ENCODE results near the gene DSG4.

The DSG4 gene

GRCh38 chr18:31371989-31372388, 4.6 kb upstream of the DSG4 start:
- Histone ChIP-seq H3K27ac (no peak overlapping the region), H3K9me3 (ENCODE audit: low read depth, low read length) (no peaks in the 10 kb centered on the region), H3K36me3 (ENCODE audit: insufficient read depth, low read length) (no peaks in the 10 kb centered on the region), H3K4me3 (no peak overlapping the region), H3K9ac (ENCODE audit: insufficient read length) (no peak overlapping the region)
- TF ChIP-seq EZH2 (IDR thresholded peaks at IDR 0.05) (no peak), POLR2AphosphoS5 (IDR thresholded peaks at IDR 0.05; ENCODE audit: borderline replicate concordance, low read depth, low read length) (no peak), FOXP2 (optimal IDR thresholded peaks at IDR 0.05; ENCODE audit: control extremely low read depth, extremely low read length, insufficient read depth) (no peak)
- DNase-seq (ENCODE audit: low read depth, low spot score), result no peak

- H3K9ac ChIP-seq (ENCODE audit: insufficient read length), result no peak overlapping the region
- no peaks in the 10 kb centered on the region for H3K36me3 ChIP-seq (ENCODE audit: insufficient read depth, low read length)
- no peak overlapping the region for H3K27ac ChIP-seq
- no peaks in the 10 kb centered on the region for H3K9me3 ChIP-seq (ENCODE audit: low read depth, low read length)
- TF ChIP-seq EZH2 (IDR thresholded peaks at IDR 0.05) (no peak), FOXP2 (optimal IDR thresholded peaks at IDR 0.05; ENCODE audit: control extremely low read depth, extremely low read length, insufficient read depth) (no peak), POLR2AphosphoS5 (IDR thresholded peaks at IDR 0.05; ENCODE audit: borderline replicate concordance, low read depth, low read length) (no peak)
- DNase-seq (ENCODE audit: low read depth, low spot score), result no peak
- H3K4me3 ChIP-seq, result no peak overlapping the region
These were observed 2.9 kb upstream of the DSG4 start for GRCh38 chr18:31373641-31374040.

- Histone ChIP-seq H3K36me3 (ENCODE audit: insufficient read depth, low read length) (no peaks in the 10 kb centered on the region), H3K9me3 (ENCODE audit: low read depth, low read length) (no peaks in the 10 kb centered on the region), H3K27ac (no peak overlapping the region), H3K9ac (ENCODE audit: insufficient read length) (no peak overlapping the region), H3K4me3 (no peak overlapping the region)
- TF ChIP-seq FOXP2 (optimal IDR thresholded peaks at IDR 0.05; ENCODE audit: control extremely low read depth, extremely low read length, insufficient read depth) (no peak), EZH2 (IDR thresholded peaks at IDR 0.05) (no peak)
- DNase-seq (ENCODE audit: low read depth, low spot score), result no peak
These were observed 4.3 kb downstream of the DSG4 start for GRCh38 chr18:31380912-31381311.

- no peak overlapping the region for H3K4me3 ChIP-seq
- no peak overlapping the region for H3K9ac ChIP-seq (ENCODE audit: insufficient read length)
- no peak for DNase-seq (ENCODE audit: low read depth, low spot score)
- no peak overlapping the region for H3K27ac ChIP-seq
- no peaks in the 10 kb centered on the region for H3K9me3 ChIP-seq (ENCODE audit: low read depth, low read length)
- TF ChIP-seq FOXP2 (optimal IDR thresholded peaks at IDR 0.05; ENCODE audit: control extremely low read depth, extremely low read length, insufficient read depth) (no peak), EZH2 (IDR thresholded peaks at IDR 0.05) (no peak), POLR2AphosphoS5 (IDR thresholded peaks at IDR 0.05; ENCODE audit: borderline replicate concordance, low read depth, low read length) (no peak)
- H3K36me3 ChIP-seq (ENCODE audit: insufficient read depth, low read length), result no peaks in the 10 kb centered on the region
These were observed 5.5 kb downstream of the DSG4 start for GRCh38 chr18:31382107-31382506.

GRCh38 chr18:31386741-31387140, 10.2 kb downstream of the DSG4 start:
- Histone ChIP-seq H3K36me3 (ENCODE audit: insufficient read depth, low read length) (no peaks in the 10 kb centered on the region), H3K9ac (ENCODE audit: insufficient read length) (no peak overlapping the region), H3K9me3 (ENCODE audit: low read depth, low read length) (no peaks in the 10 kb centered on the region), H3K27ac (no peak overlapping the region), H3K4me3 (no peak overlapping the region)
- no peak for TF ChIP-seq EZH2 (IDR thresholded peaks at IDR 0.05)
- no peak for TF ChIP-seq FOXP2 (optimal IDR thresholded peaks at IDR 0.05; ENCODE audit: control extremely low read depth, extremely low read length, insufficient read depth)
- TF ChIP-seq POLR2AphosphoS5 (IDR thresholded peaks at IDR 0.05; ENCODE audit: borderline replicate concordance, low read depth, low read length), result no peak
- DNase-seq (ENCODE audit: low read depth, low spot score), result no peak

- Histone ChIP-seq H3K9me3 (ENCODE audit: low read depth, low read length) (no peaks in the 10 kb centered on the region), H3K27ac (no peak overlapping the region), H3K9ac (ENCODE audit: insufficient read length) (no peak overlapping the region), H3K4me3 (no peak overlapping the region), H3K36me3 (ENCODE audit: insufficient read depth, low read length) (no peaks in the 10 kb centered on the region)
- TF ChIP-seq FOXP2 (optimal IDR thresholded peaks at IDR 0.05; ENCODE audit: control extremely low read depth, extremely low read length, insufficient read depth) (no peak), EZH2 (IDR thresholded peaks at IDR 0.05) (no peak), POLR2AphosphoS5 (IDR thresholded peaks at IDR 0.05; ENCODE audit: borderline replicate concordance, low read depth, low read length) (no peak)
- DNase-seq (ENCODE audit: low read depth, low spot score), result no peak
These were observed 16.7 kb downstream of the DSG4 start for GRCh38 chr18:31393286-31393685.

- TF ChIP-seq EZH2 (IDR thresholded peaks at IDR 0.05) (no peak), FOXP2 (optimal IDR thresholded peaks at IDR 0.05; ENCODE audit: control extremely low read depth, extremely low read length, insufficient read depth) (no peak), POLR2AphosphoS5 (IDR thresholded peaks at IDR 0.05; ENCODE audit: borderline replicate concordance, low read depth, low read length) (no peak)
- Histone ChIP-seq H3K4me3 (no peak overlapping the region), H3K9ac (ENCODE audit: insufficient read length) (no peak overlapping the region), H3K9me3 (ENCODE audit: low read depth, low read length) (no peaks in the 10 kb centered on the region), H3K36me3 (ENCODE audit: insufficient read depth, low read length) (no peaks in the 10 kb centered on the region), H3K27ac (no peak overlapping the region)
- DNase-seq (ENCODE audit: low read depth, low spot score), result no peak
These were observed 20.4 kb downstream of the DSG4 start for GRCh38 chr18:31396796-31397612.

GRCh38 chr18:31398191-31398590, 21.6 kb downstream of the DSG4 start:
- Histone ChIP-seq H3K4me3 (no peak overlapping the region), H3K9ac (ENCODE audit: insufficient read length) (no peak overlapping the region), H3K9me3 (ENCODE audit: low read depth, low read length) (no peaks in the 10 kb centered on the region), H3K36me3 (ENCODE audit: insufficient read depth, low read length) (no peaks in the 10 kb centered on the region), H3K27ac (no peak overlapping the region)
- no peak for DNase-seq (ENCODE audit: low read depth, low spot score)
- TF ChIP-seq FOXP2 (optimal IDR thresholded peaks at IDR 0.05; ENCODE audit: control extremely low read depth, extremely low read length, insufficient read depth), result no peak
- no peak for TF ChIP-seq POLR2AphosphoS5 (IDR thresholded peaks at IDR 0.05; ENCODE audit: borderline replicate concordance, low read depth, low read length)
- TF ChIP-seq EZH2 (IDR thresholded peaks at IDR 0.05), result no peak

Measured in SK-N-MC (cell line).